Tibial artery (tissue), 4 donors: ENCODE results near the gene ECPAS.
"Not testable (repeated sequence)": the region's sequence is repeated elsewhere in the genome, so short reads cannot be mapped to it uniquely, and the experiment has no call there.

ENCODE experiments used
- DNase-seq, 2 donors: peaks; one replicate each; pipeline ENCODE4 v3.0.0-alpha.2; 2019
- H3K27ac ChIP-seq, 2 donors: fragments of 200-600 bp; sonication (generic) in 1 of 2; 1 replicate in 1 of 2; 2 replicates in 1 of 2; pipeline ENCODE4 v1.5.1; 2018 to 2019; ENCODE audit warnings: mild to moderate bottlenecking in 1 of 2
- H3K27me3 ChIP-seq, 2 donors: fragments of 200-600 bp; sonication (generic) in 1 of 2; one replicate each; pipeline versions ENCODE4 v1.5.1 to v1.6.0; 2016 to 2019
- H3K36me3 ChIP-seq, 3 donors: fragments of 200-600 bp; sonication (generic) in 2 of 3; one replicate each; pipeline ENCODE4 v1.5.1; 2016 to 2019; ENCODE audit warnings: mild to moderate bottlenecking in 2 of 3
- H3K4me1 ChIP-seq, 4 donors: fragments of 200-600 bp; sonication (generic) in 2 of 4; 1 replicate in 3 of 4; 2 replicates in 1 of 4; pipeline ENCODE4 v1.5.1; 2016 to 2019
- H3K4me3 ChIP-seq, 2 donors: fragments of 200-600 bp; sonication (generic) in 1 of 2; 1 replicate in 1 of 2; 2 replicates in 1 of 2; pipeline ENCODE4 v1.5.1; 2018 to 2019; ENCODE audit warnings: mild to moderate bottlenecking in 2 of 2
- H3K9me3 ChIP-seq, 3 donors: fragments of 200-600 bp; sonication (generic) in 1 of 3; one replicate each; pipeline ENCODE4 v1.5.1; 2016 to 2019
- intact Hi-C: fragments of 100-400 bp; cut with DNase I; formaldehyde crosslinking; loops from one replicate; pipeline ENCODE4 v1.15.0; 2023; ENCODE audit warnings: low total_unique reads
- TF ChIP-seq, protein P1 (sequence below), 2 experiments: fragments of 200-600 bp in 1 of 2; fragments of 450-650 bp in 1 of 2; IDR thresholded peaks; one replicate each; pipeline ENCODE4 v1.5.1; 2017 to 2019; ENCODE audit warnings: antibody characterized with exemption in 2 of 2, mild to moderate bottlenecking in 1 of 2, moderate library complexity in 1 of 2

The ECPAS gene

DNA sequence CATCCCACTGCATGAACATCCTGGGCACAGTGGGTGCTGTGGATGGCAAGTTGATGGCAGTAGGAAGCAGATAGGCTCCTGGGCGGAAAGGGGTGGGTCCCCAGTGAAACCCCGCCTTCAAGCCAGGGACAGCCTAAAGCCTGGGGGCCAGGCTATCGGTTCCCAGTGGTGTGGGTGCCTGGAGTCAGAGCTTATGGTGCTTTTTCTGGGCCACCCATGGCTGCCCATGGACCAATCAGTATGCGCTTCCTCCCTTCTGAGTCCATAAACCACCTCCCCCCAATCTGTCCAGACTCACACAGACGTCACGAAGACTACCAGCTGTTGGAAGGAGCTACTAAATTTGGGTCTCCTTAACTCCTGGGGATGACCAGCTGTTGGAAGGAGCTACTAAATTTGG lies 17.5 kb upstream of the ECPAS start:
- Histone ChIP-seq H3K27me3 (no peaks in the 10 kb centered on the region), H3K9me3 (no peaks in the 10 kb centered on the region), H3K36me3 (no peaks in the 10 kb centered on the region), H3K27ac (no peak overlapping the region), H3K4me1 (no peaks in the 10 kb centered on the region), H3K4me3 (no peak overlapping the region)
- TF ChIP-seq, protein P1, sequence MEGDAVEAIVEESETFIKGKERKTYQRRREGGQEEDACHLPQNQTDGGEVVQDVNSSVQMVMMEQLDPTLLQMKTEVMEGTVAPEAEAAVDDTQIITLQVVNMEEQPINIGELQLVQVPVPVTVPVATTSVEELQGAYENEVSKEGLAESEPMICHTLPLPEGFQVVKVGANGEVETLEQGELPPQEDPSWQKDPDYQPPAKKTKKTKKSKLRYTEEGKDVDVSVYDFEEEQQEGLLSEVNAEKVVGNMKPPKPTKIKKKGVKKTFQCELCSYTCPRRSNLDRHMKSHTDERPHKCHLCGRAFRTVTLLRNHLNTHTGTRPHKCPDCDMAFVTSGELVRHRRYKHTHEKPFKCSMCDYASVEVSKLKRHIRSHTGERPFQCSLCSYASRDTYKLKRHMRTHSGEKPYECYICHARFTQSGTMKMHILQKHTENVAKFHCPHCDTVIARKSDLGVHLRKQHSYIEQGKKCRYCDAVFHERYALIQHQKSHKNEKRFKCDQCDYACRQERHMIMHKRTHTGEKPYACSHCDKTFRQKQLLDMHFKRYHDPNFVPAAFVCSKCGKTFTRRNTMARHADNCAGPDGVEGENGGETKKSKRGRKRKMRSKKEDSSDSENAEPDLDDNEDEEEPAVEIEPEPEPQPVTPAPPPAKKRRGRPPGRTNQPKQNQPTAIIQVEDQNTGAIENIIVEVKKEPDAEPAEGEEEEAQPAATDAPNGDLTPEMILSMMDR (IDR thresholded peaks at IDR 0.05), result no peak
- intact Hi-C loops, result no loop called here
- DNase-seq, result no peak

DNA sequence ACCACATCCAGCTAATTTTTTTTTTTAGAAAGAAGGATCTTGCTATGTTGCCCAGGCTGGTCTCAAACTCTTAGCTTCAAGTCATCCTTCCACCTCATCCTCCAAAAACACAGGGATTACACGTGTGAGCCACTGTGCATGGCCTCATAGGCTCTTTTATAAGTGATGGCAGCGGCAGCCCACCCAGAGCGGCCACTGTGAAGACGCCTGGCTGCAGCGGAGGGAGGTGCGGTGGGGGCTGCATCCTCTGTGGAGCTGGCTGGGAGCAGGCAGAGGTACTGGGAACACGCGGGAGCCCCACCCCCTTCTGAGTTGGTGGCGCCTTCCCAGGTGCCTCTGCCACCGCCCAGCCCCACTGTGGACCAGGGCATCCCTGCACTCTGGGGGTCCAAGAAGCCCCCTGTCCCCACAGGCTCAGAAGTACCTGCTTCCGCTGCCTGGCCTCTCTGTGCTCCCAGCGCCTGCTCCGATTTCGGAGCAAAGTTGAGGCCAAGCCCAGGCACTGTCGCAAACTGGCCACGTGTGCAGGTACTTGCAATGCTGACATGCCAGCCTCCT lies 16.9 kb upstream of the ECPAS start:
- H3K4me3 ChIP-seq, result no peak overlapping the region
- no peaks in the 10 kb centered on the region for H3K27me3 ChIP-seq
- no peak overlapping the region for H3K27ac ChIP-seq
- H3K4me1 ChIP-seq, result no peaks in the 10 kb centered on the region
- intact Hi-C loops, result no loop called here
- TF ChIP-seq, protein P1 (IDR thresholded peaks at IDR 0.05), result no peak
- no peaks in the 10 kb centered on the region for H3K36me3 ChIP-seq
- H3K9me3 ChIP-seq, result no peaks in the 10 kb centered on the region
- no peak for DNase-seq

DNA sequence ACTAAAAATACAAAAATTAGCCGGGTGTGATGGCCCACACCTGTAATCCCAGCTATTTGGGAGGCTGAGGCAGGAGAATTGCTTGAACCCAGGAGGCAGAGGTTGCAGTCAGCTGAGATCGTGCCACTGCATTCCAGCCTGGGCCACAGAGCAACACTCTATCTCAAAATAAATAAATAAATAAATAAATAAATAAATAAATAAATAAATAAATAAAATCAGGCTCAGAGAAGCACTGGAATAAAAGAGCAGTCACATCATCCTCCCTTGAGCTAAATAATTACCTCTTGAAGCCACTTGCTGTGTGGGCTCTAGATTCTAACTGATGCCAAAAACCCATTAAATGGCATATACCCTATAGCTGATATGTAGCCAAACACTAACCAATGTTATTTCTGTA lies 13.0 kb upstream of the ECPAS start:
- H3K4me1 ChIP-seq, H3K27me3 ChIP-seq, H3K27ac ChIP-seq, H3K36me3 ChIP-seq, intact Hi-C loops, DNase-seq, H3K4me3 ChIP-seq, H3K9me3 ChIP-seq: not testable (repeated sequence)

DNA sequence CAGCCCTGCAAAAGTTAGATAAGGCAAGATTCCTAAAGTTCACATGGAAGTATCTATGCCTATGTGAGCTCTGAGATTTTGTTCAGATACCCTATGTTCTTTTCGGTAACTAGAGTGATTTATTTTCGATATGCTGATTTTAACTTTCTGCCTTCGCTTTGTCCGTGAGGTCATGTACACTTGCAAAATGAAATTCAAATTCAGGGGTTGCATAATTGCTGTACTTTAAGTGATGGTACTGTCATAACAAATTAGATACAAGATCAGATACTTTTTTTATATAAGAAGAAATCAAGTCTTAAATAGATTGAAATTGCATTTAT lies 350 bp upstream of the ECPAS start:
- Histone ChIP-seq H3K27me3 (no peaks in the 10 kb centered on the region), H3K36me3 (no peaks in the 10 kb centered on the region), H3K4me3 (peak overlapping the region; percentile 76 to 95), H3K4me1 (peaks cover 0 to 25% (median 13%) of the 10 kb centered on the region in 4 donors), H3K27ac (peak overlapping the region; percentile 98 to 99), H3K9me3 (no peaks in the 10 kb centered on the region)
- TF ChIP-seq, protein P1 (IDR thresholded peaks at IDR 0.05), result no peak
- DNase-seq, result no peak
- intact Hi-C loops, result loop anchor here (10.0 kb wide), 1 partner anchor 120 kb away; no protein-coding TSS in a partner anchor

DNA sequence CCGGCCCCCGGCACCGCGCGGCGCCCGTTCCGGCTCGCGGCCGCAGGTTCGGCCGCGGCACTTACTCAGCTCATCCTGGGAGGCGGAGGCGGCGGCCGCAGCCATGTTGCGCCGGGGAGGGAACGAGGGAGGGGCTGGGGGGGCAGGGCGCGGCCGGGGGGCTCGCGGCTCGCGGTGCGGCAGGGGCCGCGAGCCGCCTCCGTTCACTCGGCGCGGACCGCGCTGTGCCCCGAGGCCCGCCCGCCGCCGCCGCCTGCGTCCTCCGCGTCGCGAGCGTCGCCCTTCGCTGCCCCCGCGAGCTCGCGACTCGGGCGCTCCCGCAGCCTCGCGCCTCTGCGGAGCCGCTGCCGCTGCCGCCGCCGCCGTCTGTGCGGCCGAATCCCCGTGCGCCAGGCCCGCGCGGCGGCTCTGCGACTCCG lies 735 bp downstream of the ECPAS start:
- intact Hi-C loops, result loop anchor here (10.0 kb wide), 1 partner anchor 121 kb away; no protein-coding TSS in a partner anchor
- Histone ChIP-seq H3K27me3 (no peaks in the 10 kb centered on the region), H3K4me3 (peak overlapping the region; percentile 76 to 95), H3K27ac (peak overlapping the region; percentile 98 to 99), H3K4me1 (peaks cover 0 to 28% (median 16%) of the 10 kb centered on the region in 4 donors), H3K9me3 (no peaks in the 10 kb centered on the region), H3K36me3 (no peaks in the 10 kb centered on the region)
- DNase-seq, result peak in 1 of 2 donors; percentile 71
- TF ChIP-seq, protein P1 (IDR thresholded peaks at IDR 0.05), result no peak

DNA sequence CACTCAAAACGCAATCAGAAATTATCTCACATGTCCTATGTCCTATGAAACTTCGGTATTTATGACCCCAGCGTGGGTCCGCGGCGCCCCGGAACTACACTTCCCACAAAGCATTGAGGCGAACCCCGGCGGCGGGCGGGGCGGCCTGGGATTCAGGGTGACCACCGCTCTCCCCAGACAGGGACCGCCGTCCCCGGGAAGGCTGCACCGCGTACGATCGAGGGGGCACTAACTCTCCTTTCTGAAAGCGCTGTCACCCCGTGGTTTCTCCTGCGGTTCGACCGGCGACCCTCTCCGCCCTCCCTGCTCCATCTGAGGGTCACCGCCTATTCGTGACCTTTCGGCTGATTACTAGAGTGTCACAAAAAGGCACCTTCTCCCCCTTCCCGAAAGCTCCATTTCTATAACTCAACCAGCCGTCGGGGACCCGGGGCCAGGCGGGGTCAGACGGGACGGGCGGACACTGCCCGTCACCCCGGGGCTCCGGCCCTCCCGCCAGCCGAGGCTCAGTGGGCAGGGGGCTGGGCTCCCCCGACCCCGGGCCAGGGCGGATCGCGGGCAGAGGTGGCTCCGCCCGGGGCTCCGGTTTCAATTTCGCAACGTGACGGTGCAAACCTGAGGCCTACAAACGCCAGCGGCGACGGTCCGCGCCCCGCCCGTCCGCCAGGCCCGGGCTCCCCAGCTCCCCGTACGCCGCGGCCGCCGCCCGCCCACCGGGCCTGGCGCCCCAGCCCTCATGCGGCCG lies 1.3 kb downstream of the ECPAS start:
- H3K27ac ChIP-seq, result peak overlapping the region; percentile 98 to 99
- DNase-seq, result peak; percentile 80 to 83
- H3K36me3 ChIP-seq, result no peaks in the 10 kb centered on the region
- H3K4me1 ChIP-seq, result peaks cover 0 to 34% (median 18%) of the 10 kb centered on the region in 4 donors
- no peaks in the 10 kb centered on the region for H3K27me3 ChIP-seq
- intact Hi-C loops, result loop anchor here (10.0 kb wide), 1 partner anchor 122 kb away; no protein-coding TSS in a partner anchor
- H3K4me3 ChIP-seq, result peak overlapping the region; percentile 76 to 95
- TF ChIP-seq, protein P1 (IDR thresholded peaks at IDR 0.05), result no peak
- H3K9me3 ChIP-seq, result no peaks in the 10 kb centered on the region
